ENCODE data around the gene ARID1B. TPM values are rescaled to one million over a fixed set of nuclear protein-coding genes. Genes with fewer than 3 reads are reported as not detected.

Gene ARID1B
- total RNA-seq, 1 donor from 2014 or later: 87.4 TPM

DNA sequence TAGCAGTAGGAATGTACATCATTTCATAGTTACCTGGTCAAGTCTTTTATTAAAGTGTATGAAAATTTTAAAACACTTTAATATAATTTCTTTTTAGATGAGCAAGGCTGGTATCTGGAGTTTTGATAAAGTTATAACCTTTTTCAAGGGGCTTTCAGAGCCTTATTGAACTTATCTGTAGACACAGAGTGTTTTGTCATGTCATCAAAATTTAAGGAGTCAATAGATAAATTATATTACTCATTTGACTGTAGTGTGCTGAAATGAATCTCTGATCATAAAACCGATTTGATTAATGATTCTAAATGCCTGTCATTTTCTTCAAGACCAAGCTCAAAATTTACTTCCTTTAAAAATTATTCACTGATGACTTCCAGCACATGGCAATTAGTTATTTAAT is 125.6 kb downstream of the ARID1B start:
- no peak for DNase-seq (ENCODE audit: low spot score)

DNA sequence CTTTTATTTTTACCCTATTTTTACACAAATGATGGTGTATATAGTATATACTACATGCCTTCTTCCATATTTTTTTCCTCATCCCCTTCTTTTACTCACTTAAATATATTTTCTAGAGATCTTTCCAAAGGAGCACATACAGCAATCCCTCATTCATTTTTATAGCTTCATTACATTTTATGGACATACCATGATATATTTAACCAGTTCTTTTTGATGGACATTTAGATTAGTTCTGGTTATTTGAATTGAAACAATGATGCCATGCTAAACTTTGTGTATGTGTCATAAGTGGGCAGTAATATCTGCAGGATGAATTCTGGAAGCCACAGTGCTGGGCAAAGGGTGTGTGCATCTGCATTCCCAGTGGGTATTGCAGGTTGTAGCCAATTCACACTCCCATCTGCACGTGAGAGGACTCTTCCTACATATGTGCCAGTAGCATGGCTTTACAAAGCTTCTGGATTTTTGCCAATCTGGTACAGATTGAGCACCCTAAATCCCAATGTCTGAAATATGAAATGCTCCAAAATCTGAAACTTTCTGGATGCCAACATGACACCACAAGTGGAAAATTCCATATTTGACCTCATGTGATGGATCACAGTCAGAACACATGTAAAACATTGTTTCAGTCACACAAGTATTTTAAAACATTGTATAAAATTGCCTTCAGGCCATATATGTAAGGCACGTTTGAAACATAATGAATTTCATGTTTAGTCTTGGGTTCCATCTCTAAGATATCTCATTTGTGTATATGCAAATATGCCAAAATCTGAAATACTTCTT is 127.2 kb downstream of the ARID1B start:
- DNase-seq (ENCODE audit: low spot score): no peak

DNA sequence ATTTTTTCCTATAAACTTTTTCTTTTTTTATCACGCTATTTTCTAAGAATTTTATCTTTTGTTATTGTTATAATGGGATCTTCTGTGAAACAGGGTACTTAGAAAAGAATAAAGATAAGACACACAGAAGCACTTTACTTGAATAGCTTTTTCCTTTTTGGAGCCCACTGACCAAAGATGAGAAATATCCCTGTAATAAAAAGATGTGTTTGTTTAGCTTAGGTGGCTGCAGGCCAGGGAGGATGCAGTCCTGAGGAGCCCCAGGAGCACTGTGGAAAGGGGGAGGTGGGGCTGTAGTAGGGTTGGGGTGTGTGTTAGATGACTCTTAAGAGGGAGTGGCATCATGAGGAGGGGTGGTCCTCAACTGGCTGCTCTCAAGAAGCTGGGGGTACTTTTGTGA is 128.6 kb downstream of the ARID1B start:
- DNase-seq (ENCODE audit: low spot score): no peak

DNA sequence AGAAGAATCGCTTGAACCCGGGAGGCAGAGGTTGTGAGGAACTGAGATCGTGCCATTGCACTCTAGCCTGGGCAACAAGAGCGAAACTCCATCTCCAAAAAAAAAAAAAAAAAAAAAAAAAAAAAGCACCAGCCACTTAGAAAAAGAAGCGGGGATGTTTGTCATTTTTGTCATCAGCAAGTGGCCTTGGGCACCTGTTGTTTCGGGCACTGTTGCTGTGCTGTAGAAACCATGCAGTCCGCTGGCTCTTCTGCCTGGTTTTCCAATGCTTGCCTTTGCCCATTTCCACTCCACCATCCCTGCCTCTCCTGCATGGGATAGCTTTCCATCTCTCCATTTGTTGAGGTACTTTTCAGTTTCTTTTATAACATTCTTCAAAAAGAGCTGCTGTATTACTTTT is 129.3 kb downstream of the ARID1B start:
- DNase-seq (ENCODE audit: low spot score): no peak

DNA sequence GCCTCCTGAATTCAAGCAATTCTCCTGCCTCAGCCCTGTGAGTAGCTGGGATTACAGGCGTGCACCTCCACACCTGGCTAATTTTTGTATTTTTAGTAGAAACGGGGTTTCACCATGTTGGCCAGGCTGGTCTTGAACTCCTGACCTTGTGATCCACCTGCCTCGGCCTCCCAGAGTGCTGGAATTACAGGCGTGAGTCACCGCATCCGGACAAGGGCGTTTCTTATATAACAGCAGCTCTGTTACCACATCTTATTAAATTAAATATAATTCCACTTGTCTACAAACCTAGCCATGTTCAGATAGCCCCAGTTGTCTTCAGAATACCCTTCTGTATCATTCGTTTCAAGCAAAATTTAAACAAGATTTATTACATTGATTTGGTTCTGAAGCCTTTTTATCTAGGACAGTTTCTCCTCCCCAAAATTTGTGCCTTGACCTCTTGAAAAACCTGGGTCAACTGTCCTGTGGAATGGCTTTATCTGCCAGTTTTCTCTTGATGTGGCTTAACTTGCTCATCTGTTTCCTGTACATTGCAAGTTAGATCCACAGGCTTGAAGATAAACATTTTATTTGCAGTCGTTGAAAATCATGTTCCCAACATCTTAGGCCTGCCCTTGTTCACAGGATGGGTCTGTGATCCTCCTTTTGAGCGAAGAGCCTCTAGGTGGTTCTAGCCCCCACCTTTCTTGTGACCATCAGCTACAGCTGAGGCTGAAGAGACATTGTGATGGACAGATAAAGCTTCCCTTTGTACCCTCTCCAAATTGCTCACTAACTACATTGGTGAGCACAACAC is 132.2 kb downstream of the ARID1B start:
- DNase-seq (ENCODE audit: low spot score): no peak

DNA sequence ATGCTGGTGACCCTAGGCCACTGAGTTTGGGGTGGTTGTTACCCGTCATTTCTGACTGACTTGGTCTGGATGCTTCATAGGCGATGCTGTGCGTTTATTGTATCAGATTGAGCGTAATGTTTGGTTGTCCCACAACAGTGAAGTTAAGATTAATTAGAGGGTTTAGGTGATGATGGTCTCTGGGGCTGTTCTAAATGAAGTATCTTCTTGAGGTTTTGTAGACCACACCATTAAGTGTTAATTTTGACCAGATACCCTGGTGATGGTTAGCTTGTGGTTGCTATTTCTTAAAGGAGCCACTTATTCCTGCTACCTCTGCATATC is 132.8 kb downstream of the ARID1B start:
- DNase-seq (ENCODE audit: low spot score): no peak

DNA sequence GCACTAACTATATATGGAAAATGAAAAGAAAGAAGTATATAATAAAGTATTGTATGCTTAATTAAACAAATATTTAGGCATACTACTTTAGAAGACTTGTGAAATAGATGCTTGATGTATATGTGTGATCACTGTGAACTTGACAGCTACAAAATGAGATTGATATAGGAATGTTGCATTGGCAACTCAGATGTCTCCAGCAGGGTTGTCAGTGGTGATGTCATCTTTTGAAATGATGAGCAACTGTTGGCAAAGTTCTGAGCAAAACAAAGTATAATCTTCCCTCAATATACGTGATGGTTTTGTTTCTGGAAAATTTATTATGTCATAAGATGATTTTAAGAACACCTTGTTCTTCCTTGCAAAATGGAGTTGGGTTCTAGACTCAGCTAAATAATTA is 133.8 kb downstream of the ARID1B start:
- no peak for DNase-seq (ENCODE audit: low spot score)

DNA sequence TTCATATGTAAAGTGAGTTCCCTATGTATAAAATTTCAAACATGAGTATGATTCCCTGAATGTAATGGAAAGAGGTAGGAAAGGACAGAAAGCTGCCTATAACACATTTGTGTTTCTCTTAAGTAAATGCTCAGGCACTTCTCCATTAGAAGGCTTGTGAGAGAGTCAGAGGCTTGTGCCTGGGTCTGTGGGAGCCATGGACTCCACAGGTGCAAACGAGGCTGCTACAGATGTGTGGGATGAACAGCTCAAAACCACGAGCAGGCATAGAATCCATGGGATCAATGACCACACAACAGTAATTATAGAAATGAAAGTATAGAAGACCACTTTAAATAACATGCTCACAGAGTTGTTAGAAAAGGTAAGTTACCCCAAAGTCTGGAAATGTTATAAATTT is 134.4 kb downstream of the ARID1B start:
- no peak for DNase-seq (ENCODE audit: low spot score)

DNA sequence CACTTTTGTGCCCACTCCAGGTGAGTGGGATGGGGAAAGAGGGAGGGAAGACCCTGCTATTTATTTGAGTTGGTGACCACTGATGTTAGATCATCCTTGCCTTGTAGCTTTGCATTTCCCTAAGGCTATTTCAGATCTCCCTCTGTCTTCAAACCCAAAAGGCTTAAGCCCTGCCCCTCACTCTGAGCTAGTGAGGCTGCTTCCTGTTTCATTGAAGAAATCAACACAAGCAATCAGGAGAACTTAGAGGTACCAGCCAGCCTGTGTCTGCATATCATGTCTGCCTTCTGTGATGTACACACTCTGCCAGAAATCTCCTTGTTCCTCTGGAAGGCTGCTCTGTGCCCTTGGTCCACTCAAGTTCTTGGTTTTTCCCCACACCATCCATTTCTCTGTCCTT is 135.3 kb downstream of the ARID1B start:
- DNase-seq (ENCODE audit: low spot score): no peak

DNA sequence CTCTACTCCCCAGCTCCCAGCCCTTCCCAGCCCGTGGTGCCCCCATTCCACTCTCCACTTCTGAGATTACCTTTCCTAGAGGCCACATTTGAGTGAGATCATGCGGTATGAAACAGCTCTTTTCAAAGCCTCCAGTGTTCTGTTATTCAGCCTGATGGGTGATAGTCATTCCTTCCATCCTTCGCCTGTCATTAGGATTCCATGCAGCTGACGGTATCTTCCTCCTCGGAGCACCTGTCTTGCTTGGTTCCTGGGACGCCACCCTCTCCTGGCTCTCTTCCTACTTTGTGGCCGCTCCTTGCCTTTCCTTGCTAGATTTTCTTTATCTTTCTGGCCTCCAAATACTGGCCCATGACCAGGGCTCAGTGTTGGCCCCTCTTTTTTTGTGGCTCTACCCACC is 137.0 kb downstream of the ARID1B start:
- no peak for DNase-seq (ENCODE audit: low spot score)

DNA sequence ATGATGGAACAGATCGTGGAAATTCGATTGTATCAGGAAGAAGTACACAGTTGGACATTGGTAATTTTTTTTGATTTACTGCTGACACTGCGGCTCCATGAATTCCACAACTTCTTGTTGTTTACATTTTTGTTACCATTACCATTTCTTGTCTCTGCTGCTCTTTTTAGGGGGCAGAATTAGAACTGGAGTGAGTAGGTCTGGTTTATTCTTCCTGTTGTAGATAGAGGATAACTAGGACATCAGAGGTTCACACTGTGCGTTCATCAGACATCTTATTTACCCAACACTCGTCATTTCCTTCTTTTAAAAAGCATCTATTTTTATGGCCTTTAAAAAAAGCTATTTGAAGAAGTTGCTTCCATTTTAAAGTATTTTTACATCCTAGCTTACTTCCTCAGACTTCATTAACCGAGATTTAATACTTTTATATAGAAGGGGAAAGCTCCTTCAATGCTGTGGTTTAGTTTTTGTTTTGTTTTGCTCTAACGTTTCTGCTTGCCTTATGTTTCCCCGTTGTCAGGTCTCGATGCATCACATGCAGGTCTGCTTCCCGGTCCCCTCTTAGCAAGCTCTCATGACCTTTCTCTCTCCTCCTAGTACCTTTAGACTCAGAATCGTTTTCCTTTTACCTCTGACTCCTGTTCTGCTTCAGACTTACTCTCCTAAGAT is 139.1 kb downstream of the ARID1B start:
- DNase-seq (ENCODE audit: low spot score): no peak

DNA sequence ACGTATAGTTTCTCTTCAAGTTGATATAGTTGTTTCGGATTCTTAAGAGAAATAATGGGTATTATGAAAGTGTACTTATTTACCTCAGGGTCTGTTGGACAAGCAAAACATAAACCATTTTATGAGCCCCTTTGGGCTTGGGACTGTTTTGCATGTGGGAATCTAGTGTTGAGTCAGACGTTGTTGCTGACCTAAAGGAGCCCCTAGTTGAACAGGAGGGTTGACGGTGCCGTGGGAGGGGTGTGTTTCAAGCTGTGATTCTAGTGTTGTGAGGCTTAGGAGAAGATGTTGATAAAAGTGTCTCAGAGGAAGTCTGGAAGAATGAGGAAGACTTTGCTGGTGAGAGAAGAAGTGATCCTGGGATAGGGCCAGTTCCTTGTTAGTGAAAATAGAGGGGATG is 140.0 kb downstream of the ARID1B start:
- DNase-seq (ENCODE audit: low spot score): no peak

DNA sequence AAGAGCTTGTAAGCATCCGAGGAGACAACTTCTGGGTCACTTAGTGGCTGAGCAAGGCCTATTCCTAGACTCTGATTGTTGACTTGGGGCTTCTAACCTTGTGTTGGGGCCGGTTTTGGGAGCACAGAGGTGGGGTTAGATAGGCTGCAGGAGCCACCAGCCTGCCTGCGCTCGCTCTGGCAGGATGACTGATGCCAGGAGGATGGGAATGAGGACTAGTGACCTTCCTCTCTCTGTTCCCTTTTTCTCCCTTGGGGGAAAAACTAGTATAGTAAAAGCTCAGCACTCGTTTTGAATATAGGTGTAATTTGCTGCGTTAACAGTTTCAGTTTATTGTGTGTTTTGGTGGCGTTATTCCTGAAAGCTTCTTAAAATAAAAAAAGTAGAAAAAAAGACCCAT is 141.5 kb downstream of the ARID1B start:
- no peak for DNase-seq (ENCODE audit: low spot score)

DNA sequence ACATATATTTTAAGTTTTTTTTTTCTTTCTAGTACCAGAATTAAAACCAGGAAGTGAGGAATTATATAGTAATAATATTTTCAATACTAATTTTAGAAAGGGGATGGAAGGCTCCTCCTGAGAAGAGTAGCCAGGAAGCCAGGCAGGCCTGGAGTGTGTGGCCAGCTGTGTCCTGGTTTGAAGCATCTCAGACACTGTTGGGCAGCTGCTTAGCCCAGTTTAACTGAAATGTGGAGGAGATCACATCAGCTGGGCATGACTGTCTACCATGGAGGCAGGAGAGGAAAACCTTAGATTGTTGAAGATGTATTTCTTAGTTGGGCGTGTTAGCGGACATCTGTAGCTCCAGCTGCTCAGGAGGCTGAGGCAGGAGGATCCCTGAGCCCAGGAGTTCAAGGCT is 142.2 kb downstream of the ARID1B start:
- no peak for DNase-seq (ENCODE audit: low spot score)

DNA sequence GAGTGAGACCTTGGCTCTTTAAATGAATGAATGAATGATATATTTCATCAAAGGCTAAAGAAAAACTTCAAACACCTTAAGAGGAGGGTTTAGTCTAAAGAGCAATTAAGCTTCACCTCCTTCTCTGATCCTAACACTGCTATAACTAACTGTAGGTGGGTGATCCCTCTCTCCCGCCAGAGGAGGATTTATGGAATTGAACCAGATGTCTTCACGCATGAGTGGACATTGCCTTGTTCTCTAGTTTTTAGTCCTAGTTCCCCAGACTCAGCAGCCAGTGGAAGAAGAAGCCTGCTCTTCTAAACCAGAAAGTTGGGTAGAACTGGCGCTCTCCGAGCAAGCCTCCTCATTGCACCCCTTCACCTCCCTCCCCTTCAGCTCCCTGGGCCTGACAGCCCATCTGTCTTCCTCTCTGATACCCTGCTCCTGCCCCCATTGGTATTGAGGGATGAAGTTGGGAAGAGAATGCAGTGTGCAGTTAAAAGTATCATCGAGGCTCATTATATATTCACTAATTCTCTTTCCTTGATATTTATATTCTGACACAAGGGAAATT is 142.7 kb downstream of the ARID1B start:
- DNase-seq (ENCODE audit: low spot score): no peak

DNA sequence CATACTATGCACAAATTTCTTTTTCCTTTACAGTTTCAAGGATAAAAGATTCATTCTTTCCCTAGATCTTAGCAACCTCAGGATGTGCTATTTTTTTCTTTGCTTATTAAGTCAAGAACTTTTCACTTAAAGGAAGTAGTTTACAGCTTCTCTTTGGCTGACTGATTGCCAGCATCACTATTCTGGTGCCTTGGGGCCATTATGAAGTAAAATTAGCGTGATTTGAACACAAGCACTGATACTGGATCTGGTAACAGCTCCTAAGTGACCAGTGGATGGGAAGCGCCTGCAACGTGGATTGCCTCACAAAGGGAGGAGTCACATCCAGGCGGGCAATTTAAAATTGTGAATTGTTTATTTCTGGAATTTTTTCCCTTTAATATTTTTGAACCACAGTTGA is 147.1 kb downstream of the ARID1B start:
- DNase-seq (ENCODE audit: low spot score): no peak

DNA sequence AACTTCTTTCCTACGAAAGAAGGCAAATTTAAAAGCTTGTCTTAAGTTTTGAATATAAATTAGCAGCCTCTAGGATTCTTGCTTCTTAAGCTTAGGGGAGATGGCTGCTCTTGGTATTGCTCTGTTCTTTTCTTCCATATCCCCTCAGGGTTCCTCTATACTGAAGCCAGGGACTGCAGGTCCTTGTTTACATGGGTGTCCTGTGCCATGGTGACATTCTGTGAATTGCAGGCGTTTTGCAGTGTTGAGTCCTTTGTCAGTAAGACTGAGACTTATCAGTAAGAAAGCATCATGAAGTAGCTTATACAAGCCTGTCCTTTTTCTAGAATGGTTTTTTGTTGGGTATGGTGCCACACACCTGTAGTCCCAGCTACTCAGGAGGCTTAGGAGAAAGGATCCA is 147.8 kb downstream of the ARID1B start:
- DNase-seq (ENCODE audit: low spot score): no peak

DNA sequence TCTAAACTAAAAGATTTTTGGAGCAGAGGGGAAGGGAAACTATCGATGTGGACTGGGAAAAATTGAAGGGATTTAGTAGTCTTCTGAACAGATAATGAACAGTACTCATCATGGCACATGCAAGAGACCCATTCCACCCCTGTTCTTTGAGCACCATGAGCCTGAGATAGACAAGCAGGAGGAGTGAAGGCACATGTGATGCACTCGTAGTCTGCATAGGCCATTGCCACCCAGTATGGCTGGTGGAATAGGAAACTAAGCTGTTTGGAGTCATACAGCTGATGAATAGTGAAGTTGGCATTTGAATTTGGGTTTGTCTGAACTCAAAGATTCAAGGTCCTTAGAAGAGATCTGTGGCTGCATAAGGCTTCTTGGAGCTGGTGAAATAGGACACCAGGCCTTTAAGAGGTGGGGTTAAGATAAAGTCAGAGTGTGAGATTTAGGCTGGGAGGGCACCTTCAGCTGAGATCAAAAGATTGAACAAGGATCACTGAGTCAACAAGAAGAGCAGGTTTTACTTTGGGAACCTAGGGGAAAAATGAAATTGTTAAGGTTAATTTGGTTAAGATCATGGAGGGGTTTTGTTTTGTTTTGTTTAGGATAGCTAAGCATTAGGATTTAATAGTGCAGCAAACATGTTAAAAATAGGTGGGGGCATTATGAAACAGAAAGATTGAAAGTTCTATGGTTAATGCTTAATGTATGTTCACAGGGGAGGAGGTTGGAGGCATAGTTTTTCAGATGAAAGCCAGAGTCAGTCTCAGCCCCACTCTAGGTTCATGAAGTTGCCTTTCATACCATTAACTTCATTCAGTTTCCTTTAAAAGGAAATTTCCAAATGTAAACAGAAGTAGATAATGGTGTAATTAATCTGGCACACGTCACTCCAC is 148.8 kb downstream of the ARID1B start:
- no peak for DNase-seq (ENCODE audit: low spot score)

DNA sequence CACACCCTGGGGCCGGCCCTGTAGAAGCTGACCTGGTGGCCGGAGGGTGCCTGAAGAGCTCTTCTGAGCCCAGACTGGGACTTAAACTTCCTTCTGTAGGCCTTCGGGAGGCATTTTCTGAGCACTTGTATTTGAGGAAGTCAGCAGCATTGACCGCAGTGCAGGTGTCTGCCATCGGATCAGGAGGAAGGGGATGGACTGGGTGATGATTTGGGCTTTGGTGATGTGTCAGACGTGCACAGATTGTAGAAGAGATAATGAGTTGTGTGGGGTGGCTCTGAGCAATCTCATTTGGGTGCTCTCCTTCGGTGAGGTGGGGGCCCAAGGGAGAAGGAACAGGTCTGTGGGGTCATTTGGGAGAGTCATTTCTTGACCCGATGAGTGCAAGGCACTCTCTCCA is 150.9 kb downstream of the ARID1B start:
- no peak for DNase-seq (ENCODE audit: low spot score)

DNA sequence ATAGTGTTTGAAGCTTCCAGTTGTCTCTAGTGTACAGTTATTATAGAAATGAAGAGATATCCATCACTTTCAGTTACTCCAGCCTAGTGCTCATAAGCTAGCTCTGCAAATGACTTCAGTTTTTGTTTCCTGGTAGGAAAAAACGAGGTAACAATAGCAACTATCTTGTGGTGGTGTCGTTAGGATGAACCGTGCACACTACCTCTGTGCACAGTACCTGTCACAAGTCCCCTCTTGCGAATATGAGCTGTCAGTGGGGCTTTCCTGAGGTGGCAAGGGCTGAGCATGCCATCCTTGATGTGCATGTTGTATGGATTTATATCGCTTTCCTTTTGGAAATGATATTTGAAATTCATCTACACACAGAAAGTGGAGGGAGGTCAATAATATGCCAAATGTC is 151.8 kb downstream of the ARID1B start:
- DNase-seq (ENCODE audit: low spot score): no peak

DNA sequence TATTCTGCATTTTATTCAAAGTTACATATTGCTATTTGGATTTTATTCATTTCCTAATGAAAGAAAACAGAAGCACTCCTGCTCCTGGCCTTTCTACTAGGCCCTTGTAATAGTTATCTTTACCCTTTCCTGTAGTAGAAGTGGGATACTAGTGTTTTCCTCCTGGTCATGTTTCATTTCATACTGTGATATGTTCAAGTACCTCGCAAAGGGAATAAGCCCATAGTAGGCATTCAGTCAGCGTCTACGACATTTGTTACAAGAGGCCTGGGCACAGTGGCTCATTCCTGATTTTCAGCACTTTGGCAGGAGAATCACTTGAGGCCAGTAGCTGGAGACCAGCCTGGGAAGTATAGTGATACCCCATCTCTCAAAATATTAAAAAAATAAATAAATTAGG is 154.1 kb downstream of the ARID1B start:
- no peak for DNase-seq (ENCODE audit: low spot score)

Data from mesenteric fat pad (tissue), 1 donor.